G401.6 (cell line): ENCODE measurements around the gene DOK3.
"Not testable (repeated sequence)": the region's sequence is repeated elsewhere in the genome, so short reads cannot be mapped to it uniquely, and the experiment has no call there.

Experiments used
- FAIRE-seq: peaks from 2 replicates; lab custom pipeline; 2012; peaks lifted over from hg19 to GRCh38; lab: Jason Lieb, UNC

Gene DOK3

GRCh38 chr5:177497292-177498012, 12.2 kb downstream of the DOK3 start, which contains the start of gene PDLIM7:
Gene PDLIM7, minus strand, starts transcription at chr5:177497604. Its CDS starts 1,092 bp downstream, at chr5:177496512.
- peak; percentile 96 for FAIRE-seq

- FAIRE-seq, result no peak
Observed at GRCh38 chr5:177496727-177497291, 12.8 kb downstream of the DOK3 start.

GRCh38 chr5:177496070-177496726, 13.4 kb downstream of the DOK3 start:
- FAIRE-seq, result no peak

DNA sequence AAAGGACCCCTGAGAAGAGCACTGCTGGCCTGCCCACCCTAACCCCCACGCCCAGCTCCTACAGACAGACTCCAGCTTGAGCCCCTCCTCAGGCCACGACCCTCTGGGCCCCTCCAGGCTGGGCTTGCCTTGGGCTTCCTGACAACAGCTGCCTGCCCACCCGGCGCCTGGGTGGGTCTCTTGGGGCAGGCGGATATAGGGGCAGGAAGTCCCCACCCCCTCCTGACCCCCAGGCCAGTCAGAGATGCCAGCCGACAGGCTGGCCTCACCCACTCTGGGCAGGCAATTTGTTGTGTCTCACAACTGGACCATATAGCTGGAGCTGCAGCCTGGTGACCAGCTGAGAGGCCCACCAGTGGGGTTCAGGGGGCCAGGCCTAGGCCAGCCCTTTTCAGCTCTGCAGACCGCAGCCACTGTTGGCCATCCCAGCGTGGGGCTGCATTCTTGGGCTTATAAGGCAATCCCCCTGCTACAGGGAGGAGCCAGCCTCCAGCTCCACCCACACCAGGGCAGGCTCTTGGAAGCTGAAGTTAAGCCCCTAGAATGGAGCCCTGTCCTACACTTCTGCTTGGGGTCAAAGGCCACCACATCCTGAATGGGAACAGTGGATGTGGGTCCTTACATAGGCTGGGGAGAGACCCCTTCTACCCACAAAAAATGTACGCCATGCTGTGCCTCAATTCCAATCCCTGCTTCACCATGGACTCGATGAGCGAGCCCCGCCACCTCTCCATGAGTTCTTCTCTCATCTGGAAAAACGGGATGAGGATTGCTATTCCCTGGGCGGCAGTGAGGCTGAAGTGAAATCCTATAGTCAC, 14.2 kb downstream of the DOK3 start:
- FAIRE-seq, result peak; percentile 92

GRCh38 chr5:177494346-177495195, 15.1 kb downstream of the DOK3 start:
- no peak for FAIRE-seq

DNA sequence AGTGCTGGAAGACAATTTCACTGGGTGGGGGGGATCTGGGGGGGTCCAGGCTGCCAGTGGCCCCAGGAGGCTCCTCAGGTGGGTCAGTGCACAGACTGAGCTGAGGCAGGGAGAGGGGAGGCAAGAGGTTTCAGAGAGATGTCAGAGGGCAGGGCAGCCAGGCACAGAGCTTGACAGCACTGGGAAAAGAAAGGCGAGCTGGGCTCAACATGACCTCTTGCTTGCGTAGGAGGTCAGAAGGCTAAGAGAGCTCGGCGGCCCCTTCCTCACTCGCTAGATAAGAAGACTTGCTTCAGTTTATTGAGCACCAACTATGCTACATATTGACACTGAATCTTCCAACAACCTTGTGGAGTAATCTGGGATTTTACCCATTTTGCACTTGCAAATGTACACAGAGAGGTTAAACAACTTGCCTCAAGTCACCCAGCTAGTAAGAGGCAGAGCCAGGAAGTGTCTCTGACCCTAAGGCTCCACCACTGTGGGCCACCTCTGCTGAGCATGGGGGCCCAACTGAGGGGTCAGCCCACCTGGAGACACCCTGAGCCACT, 15.8 kb downstream of the DOK3 start:
- FAIRE-seq, result no peak

DNA sequence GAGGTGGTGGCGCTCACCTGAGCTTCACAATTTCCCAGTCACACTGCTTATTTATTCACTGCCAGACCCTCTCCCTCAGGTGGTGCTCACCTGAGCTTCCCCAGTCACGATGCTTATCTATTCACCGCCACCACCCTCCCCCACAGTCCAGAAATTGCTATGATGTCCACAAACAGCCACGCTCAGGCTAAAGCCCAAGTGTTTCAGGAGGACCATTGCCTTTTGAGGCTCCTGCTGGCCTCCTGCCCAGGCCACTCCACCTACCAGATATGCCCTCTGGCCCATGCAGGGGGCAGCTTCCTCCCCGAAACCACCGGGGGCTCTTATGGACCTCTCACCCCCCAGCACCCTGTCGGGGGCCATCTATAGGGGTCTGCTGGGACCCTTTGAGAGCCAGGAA, 16.8 kb downstream of the DOK3 start:
- FAIRE-seq, result no peak

DNA sequence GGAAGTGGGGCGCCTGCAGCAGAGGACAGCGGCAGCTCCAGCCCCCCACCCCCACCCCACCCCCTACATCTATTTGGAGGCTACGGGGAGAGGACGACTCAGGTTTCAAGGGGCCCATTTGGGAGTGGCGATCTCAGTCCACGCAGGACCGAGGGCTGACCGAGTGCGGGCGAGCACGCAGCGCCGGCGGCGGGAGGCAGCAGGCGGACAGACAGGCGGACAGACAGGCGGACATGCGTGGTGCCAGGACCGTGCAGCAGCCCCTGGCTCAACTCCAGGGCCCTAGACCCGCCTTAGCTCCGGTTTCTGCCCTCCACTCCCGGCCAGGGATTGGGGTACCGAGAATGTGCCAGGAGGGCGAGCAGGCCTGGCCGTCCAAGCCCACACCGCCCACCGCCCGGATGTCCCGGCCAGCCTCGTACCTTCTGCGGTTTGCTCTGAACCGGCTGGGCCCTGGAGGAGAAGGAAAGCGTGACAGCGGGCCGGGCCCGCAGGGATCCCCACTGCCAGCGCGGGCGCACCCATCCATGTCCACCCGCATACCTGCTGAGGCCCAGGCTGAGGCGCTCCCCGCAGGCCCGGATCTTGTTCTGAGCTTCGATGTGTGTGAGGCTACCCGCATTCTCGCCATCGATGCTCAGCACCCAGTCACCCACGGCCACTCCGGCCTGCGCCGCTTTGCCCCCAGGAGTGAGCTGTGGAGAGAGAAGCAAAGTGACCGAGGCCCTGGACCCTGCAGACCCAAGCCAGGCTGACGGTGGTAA, 17.5 kb downstream of the DOK3 start:
- no peak for FAIRE-seq

DNA sequence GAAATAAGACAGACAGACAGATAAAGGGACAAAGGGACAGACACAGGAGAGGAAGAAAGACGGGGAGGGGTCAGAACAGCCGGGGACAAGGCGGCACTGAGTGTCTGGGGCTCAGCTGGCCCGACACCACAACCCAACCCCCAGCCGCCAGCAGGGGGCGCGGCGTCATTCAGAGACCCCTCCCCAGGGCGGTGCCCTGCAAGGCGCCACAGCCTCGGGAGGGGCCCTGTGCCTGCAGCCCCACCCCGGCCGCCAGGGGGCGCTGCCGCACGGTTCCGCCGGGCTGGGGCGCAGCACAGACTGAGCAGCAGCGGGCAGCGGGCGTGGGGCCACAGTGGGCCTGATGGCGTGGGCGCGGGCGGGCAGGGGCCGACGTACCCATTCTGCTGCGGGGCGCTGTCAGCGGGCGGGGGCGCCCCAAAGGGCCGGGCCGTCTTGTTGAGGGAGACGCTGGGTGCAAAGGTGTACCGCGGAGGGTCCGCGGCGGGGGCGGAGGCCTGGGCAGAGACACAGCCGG, 18.1 kb downstream of the DOK3 start:
- no peak for FAIRE-seq

DNA sequence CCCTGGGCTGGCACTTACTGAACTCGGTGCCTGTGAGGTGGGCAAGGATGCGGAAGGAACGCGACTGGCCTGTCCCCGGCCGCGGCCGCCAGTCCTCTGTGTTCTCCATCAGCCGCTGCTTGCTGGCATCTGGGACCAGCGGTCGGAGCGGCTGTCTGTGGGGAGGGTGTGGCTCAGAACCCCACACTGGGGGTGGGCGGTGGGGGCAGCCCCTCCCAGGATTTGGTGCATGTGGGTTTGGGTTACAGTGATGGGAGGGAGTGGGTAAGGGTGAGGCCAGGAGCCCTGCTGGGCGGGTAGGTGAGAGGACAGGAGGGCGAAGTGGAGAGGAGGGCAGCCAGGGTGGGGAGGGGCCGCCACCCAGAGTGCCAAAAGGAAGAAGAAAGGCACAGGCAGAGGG, 18.6 kb downstream of the DOK3 start:
- no peak for FAIRE-seq

GRCh38 chr5:177490311-177490991, 19.2 kb downstream of the DOK3 start:
- FAIRE-seq, result no peak

GRCh38 chr5:177489119-177489716, 20.4 kb downstream of the DOK3 start:
- no peak for FAIRE-seq

GRCh38 chr5:177487975-177488374, 21.7 kb downstream of the DOK3 start:
- no peak for FAIRE-seq

DNA sequence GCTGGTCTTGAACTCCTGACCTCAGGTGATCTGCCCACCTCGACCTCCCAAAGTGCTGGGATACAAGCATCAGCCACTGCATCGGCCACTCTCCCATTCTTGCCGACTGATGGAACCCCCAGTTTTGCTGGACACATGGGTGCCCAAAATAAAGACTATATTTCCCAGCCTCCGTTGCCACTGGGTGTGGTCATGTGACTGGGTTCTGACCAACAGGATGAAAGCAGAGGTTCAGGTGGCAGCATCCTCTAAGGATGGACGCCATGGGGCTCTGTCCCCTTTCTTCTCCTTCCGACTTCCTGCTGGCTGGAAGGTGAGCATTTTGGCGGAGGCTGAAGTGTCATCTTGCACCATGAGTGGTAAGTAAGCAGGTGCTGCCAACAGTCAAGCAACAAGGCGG, 22.5 kb downstream of the DOK3 start:
- FAIRE-seq, result no peak

GRCh38 chr5:177486256-177486655, 23.4 kb downstream of the DOK3 start:
- FAIRE-seq, result no peak

DNA sequence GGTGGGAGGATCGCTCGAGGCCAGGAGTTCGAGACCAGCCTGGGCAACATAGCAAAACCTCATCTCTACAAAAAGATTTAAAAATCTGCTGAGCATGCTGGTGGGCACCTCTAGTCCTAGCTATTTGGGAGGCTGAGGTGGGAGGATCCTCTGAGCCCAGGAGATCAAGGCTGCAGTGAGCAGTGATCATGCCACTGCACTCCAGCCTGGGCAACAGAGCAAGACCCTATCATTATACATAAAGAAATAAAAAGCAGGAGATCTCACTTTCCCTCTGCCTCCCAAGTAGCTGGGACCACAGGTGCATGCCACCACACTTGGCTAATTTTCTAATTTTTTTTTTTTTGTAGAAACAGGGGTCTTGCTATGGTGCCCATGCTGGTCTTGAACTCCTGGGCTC, 23.9 kb downstream of the DOK3 start:
- not testable (repeated sequence) for FAIRE-seq

- FAIRE-seq, result no peak
Observed at GRCh38 chr5:177484902-177485549, 24.6 kb downstream of the DOK3 start.

DNA sequence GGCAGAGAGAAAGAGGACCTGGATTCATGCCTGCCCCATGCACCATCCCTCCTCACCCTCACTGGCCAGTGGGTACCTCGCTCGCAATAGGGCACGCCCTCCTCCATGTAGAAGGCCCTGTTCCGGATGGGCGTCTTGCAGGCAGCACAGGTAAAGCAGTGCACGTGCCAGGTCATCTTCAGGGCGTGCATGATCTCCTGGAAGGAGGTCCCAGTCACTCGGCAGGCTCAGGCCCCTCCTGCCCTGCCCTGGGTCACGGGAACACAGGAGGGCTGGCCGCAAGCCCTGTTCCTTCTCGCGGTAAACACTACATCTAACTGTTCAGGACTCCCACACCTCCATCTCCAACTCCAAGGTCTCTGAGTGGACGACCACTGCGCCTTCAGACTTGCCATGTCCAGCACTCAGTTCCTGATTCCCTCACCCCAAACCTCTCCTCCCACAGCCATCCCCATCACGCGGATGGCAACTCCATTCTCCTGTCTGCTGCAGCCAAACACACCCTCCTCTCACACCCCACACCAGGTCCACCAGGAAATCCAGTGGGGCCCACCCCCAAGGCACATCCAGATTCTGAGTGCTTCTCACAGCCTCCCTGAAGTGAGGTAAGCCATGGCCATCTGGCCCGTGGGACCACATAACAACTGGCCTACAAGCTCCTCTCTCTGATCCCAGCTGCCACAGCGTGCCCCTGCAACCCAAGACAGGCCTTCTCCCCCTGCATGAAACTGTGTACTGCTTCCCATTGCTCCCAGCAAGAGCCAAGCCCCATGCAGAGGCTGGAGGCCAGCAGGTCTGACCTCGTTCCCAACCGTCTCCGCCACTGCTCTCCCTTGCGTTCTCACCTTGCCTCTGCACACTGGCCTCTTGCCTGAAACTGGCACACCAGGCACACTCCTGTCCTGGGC, 25.4 kb downstream of the DOK3 start:
- FAIRE-seq, result no peak
